Activated naive CD8-positive, alpha-beta T cell (primary cell): ENCODE data around the gene NOL6.
"Not testable (repeated sequence)": the region's sequence is repeated elsewhere in the genome, so short reads cannot be mapped to it uniquely, and the experiment has no call there.

Experiments
- H3K27ac Mint-ChIP-seq: one replicate; pipeline ENCODE4 v1.8.0; 2021; ENCODE audit warnings: mixed read lengths
- H3K27me3 Mint-ChIP-seq: one replicate; pipeline ENCODE4 v1.8.0; 2021; ENCODE audit warnings: mixed read lengths
- H3K36me3 Mint-ChIP-seq: one replicate; pipeline ENCODE4 v1.8.0; 2021; ENCODE audit warnings: mixed read lengths
- H3K4me1 Mint-ChIP-seq: one replicate; pipeline ENCODE4 v1.8.0; 2021; ENCODE audit warnings: low read depth, mixed read lengths
- H3K4me3 Mint-ChIP-seq: one replicate; pipeline ENCODE4 v1.8.0; 2021; ENCODE audit warnings: mild to moderate bottlenecking, mixed read lengths
- H3K9me3 Mint-ChIP-seq: one replicate; pipeline ENCODE4 v1.8.0; 2021; ENCODE audit warnings: low read depth, mixed read lengths

The NOL6 gene

GRCh38 chr9:33473643-33474352, at the start of gene NOL6:
TSS of gene NOL6 (minus strand) at chr9:33473924. CDS start at chr9:33473842, 82 bp downstream.
- H3K36me3 Mint-ChIP-seq = peaks cover 6% of the 10 kb centered on the region
- H3K4me1 Mint-ChIP-seq = peaks cover 29% of the 10 kb centered on the region
- peak within 1 kb of the TSS; percentile 99 for H3K4me3 Mint-ChIP-seq
- H3K27ac Mint-ChIP-seq = peak within 1 kb of the TSS; percentile 99
- no peaks in the 10 kb centered on the region for H3K27me3 Mint-ChIP-seq
- H3K9me3 Mint-ChIP-seq = no peaks in the 10 kb centered on the region

GRCh38 chr9:33521861-33522260, 48.1 kb upstream of the NOL6 start:
- Mint-ChIP-seq H3K27me3 (peaks cover 23% of the 10 kb centered on the region), H3K4me1 (peaks cover 11% of the 10 kb centered on the region)
- not testable (repeated sequence) for H3K27ac Mint-ChIP-seq, H3K9me3 Mint-ChIP-seq, H3K36me3 Mint-ChIP-seq, H3K4me3 Mint-ChIP-seq

- H3K27ac Mint-ChIP-seq, H3K27me3 Mint-ChIP-seq, H3K4me3 Mint-ChIP-seq, H3K4me1 Mint-ChIP-seq, H3K9me3 Mint-ChIP-seq, H3K36me3 Mint-ChIP-seq: not testable (repeated sequence)
These were observed 44.3 kb upstream of the NOL6 start for GRCh38 chr9:33517934-33518577.

GRCh38 chr9:33517373-33517772, 43.6 kb upstream of the NOL6 start:
- Mint-ChIP-seq H3K36me3 (no peaks in the 10 kb centered on the region), H3K27ac (no peak overlapping the region), H3K9me3 (no peaks in the 10 kb centered on the region), H3K27me3 (peaks cover 4% of the 10 kb centered on the region), H3K4me3 (no peak overlapping the region), H3K4me1 (no peaks in the 10 kb centered on the region)

GRCh38 chr9:33516397-33516796, 42.7 kb upstream of the NOL6 start:
- H3K27me3 Mint-ChIP-seq, H3K9me3 Mint-ChIP-seq, H3K4me3 Mint-ChIP-seq, H3K27ac Mint-ChIP-seq, H3K4me1 Mint-ChIP-seq, H3K36me3 Mint-ChIP-seq: not testable (repeated sequence)

GRCh38 chr9:33515342-33515995, 41.7 kb upstream of the NOL6 start:
- not testable (repeated sequence) for H3K27me3 Mint-ChIP-seq, H3K4me3 Mint-ChIP-seq, H3K27ac Mint-ChIP-seq, H3K9me3 Mint-ChIP-seq, H3K4me1 Mint-ChIP-seq, H3K36me3 Mint-ChIP-seq

- H3K4me3 Mint-ChIP-seq, H3K4me1 Mint-ChIP-seq, H3K9me3 Mint-ChIP-seq, H3K36me3 Mint-ChIP-seq, H3K27ac Mint-ChIP-seq, H3K27me3 Mint-ChIP-seq: not testable (repeated sequence)
These were observed 38.8 kb upstream of the NOL6 start for GRCh38 chr9:33512535-33512934.

GRCh38 chr9:33511184-33511517, 37.4 kb upstream of the NOL6 start:
- H3K4me1 Mint-ChIP-seq = peaks cover 12% of the 10 kb centered on the region
- H3K27me3 Mint-ChIP-seq, H3K9me3 Mint-ChIP-seq, H3K36me3 Mint-ChIP-seq: not testable (repeated sequence)
- peak overlapping the region; percentile 90 for H3K4me3 Mint-ChIP-seq
- peak overlapping the region; percentile 82 for H3K27ac Mint-ChIP-seq

- Mint-ChIP-seq H3K9me3 (no peaks in the 10 kb centered on the region), H3K4me3 (peak overlapping the region; percentile 90), H3K27ac (peak overlapping the region; percentile 82), H3K36me3 (no peaks in the 10 kb centered on the region), H3K4me1 (peaks cover 12% of the 10 kb centered on the region), H3K27me3 (no peaks in the 10 kb centered on the region)
These were observed 36.8 kb upstream of the NOL6 start for GRCh38 chr9:33510262-33511183.

- peaks cover 12% of the 10 kb centered on the region for H3K4me1 Mint-ChIP-seq
- H3K9me3 Mint-ChIP-seq = no peaks in the 10 kb centered on the region
- no peaks in the 10 kb centered on the region for H3K27me3 Mint-ChIP-seq
- no peaks in the 10 kb centered on the region for H3K36me3 Mint-ChIP-seq
- H3K27ac Mint-ChIP-seq = no peak overlapping the region
- H3K4me3 Mint-ChIP-seq = no peak overlapping the region
These were observed 33.1 kb upstream of the NOL6 start for GRCh38 chr9:33506626-33507370.

GRCh38 chr9:33498387-33498786, 24.7 kb upstream of the NOL6 start:
- no peaks in the 10 kb centered on the region for H3K9me3 Mint-ChIP-seq
- no peaks in the 10 kb centered on the region for H3K4me1 Mint-ChIP-seq
- H3K36me3 Mint-ChIP-seq = no peaks in the 10 kb centered on the region
- no peak overlapping the region for H3K27ac Mint-ChIP-seq
- H3K4me3 Mint-ChIP-seq = no peak overlapping the region
- H3K27me3 Mint-ChIP-seq = no peaks in the 10 kb centered on the region

GRCh38 chr9:33493819-33494218, 20.1 kb upstream of the NOL6 start:
- H3K27me3 Mint-ChIP-seq, H3K27ac Mint-ChIP-seq, H3K36me3 Mint-ChIP-seq: not testable (repeated sequence)

GRCh38 chr9:33489066-33489465, 15.3 kb upstream of the NOL6 start:
- Mint-ChIP-seq H3K4me1 (no peaks in the 10 kb centered on the region), H3K9me3 (no peaks in the 10 kb centered on the region), H3K27ac (no peak overlapping the region), H3K4me3 (no peak overlapping the region), H3K36me3 (no peaks in the 10 kb centered on the region), H3K27me3 (peaks cover 4% of the 10 kb centered on the region)

More at GRCh38 chr9:33493819-33494218, 20.1 kb upstream of the NOL6 start:
- H3K4me3 Mint-ChIP-seq, H3K4me1 Mint-ChIP-seq, H3K9me3 Mint-ChIP-seq: not testable (repeated sequence)

- not testable (repeated sequence) for H3K36me3 Mint-ChIP-seq, H3K27ac Mint-ChIP-seq, H3K27me3 Mint-ChIP-seq, H3K4me3 Mint-ChIP-seq, H3K9me3 Mint-ChIP-seq, H3K4me1 Mint-ChIP-seq
These were observed 11.6 kb upstream of the NOL6 start for GRCh38 chr9:33485312-33485711.
